Measurements from ENCODE around the gene NACC2.

The NACC2 gene

GRCh38 chr9:136002215-136002614, 92.9 kb downstream of the NACC2 start:
- no peak for DNase-seq
- TF ChIP-seq POLR2A (IDR thresholded peaks at IDR 0.05; ENCODE audit: low read length), result no peak
- TF ChIP-seq GATA1 (IDR thresholded peaks at IDR 0.05; ENCODE audit: low read depth, low read length), result no peak

GRCh38 chr9:136001231-136001630, 93.9 kb downstream of the NACC2 start:
- no peak for DNase-seq
- TF ChIP-seq GATA1 (IDR thresholded peaks at IDR 0.05; ENCODE audit: low read depth, low read length) (no peak), POLR2A (IDR thresholded peaks at IDR 0.05; ENCODE audit: low read length) (no peak)

DNA sequence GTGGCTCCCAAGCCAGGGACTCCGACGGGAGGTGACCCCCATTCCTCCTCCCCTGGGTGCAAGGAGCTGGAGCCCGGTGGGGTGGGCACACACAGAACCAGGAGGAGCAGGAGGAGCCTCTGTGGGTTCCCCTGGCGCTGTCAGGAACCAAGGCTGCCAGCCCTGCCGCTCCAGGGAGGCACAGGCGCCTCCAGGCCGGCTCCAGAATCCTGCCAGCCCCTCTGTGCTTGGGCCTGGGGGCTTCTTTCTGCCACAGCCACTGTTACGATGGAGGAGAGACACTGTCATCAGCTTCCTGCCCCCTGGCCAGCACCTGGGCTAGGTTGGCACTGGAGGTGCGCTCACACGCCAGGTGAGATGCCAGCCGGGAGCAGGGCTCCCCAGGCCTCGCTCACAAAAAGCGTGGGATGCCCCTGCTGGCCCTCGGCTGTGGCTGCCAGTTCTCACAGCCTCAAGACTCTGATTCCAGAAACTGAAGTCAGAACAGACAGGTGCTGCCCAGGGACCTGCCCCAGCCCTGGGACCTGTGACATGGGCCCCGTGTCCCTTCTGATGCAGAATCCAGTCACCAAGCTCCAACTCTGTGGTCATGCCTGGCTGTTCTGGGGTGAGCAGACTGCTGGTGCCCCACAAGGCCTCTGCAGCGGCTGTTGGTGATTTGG, 96.5 kb downstream of the NACC2 start:
- no peak for TF ChIP-seq POLR2A (IDR thresholded peaks at IDR 0.05; ENCODE audit: low read length)
- no peak for TF ChIP-seq GATA1 (IDR thresholded peaks at IDR 0.05; ENCODE audit: low read depth, low read length)
- DNase-seq, result no peak

DNA sequence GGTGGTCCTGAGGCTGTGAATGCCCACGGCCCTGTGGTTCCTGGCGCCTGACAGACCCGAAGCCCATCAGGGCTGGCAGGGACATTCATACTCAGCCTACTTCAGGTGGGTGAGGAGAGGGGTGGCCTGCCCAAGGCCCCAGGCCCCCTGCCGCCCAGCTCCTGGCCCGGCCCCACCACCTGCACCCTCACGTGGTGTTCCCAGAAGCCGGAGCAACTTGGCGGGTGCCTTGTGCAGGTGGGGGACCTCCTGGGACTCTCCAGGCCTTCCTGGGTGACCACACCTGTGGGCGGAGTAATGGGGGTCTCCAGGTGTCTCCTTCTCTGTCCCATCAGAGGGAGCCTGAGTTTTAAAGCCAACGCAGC, 97.1 kb downstream of the NACC2 start:
- DNase-seq, result no peak
- TF ChIP-seq POLR2A (IDR thresholded peaks at IDR 0.05; ENCODE audit: low read length), result no peak
- TF ChIP-seq GATA1 (IDR thresholded peaks at IDR 0.05; ENCODE audit: low read depth, low read length), result no peak

DNA sequence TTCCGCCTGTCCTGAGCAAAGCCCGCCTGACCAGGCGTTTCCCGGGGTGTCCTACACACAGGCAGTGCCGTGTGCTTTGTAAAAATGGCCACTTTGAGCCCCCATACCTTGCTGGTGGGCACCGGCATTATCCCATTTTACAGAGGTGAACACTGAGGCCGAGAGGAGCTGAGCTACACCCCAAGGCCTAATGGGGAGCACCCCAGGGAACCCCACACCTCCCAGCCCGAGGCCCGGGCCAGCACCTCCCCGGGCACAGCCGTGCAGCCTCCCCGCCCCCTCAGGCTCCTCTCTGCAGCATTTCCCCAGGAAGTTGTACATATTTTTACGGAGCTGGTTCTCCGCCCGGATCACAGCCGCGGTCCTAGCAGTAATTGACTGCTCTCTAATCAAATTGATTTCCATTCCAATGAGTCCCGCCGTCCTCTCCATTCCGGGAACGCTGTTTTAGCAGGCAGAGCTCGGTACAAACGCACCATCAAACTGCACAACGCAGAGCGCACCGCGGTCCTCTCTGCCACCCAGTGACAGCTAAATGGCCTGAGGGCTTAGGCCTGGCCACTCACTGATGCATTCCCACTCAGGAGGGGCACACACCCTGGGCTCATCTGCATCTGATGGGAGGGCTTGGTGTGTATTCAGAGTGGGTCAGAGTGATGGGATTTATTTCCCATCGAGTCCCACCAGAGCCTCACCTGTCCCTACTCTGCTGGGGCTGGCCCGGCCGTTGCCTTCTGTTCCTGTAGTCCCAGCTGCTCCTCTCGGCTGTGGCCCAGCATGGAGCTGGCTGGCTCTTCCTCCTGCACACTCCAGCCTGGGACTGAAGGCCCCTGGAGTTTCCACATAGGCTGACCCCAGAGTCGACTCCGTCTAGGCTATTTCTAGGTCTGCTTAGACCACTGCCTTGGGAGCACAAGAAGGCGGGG, 97.7 kb downstream of the NACC2 start:
- TF ChIP-seq POLR2A (IDR thresholded peaks at IDR 0.05; ENCODE audit: low read length) (no peak), GATA1 (IDR thresholded peaks at IDR 0.05; ENCODE audit: low read depth, low read length) (no peak)
- no peak for DNase-seq

DNA sequence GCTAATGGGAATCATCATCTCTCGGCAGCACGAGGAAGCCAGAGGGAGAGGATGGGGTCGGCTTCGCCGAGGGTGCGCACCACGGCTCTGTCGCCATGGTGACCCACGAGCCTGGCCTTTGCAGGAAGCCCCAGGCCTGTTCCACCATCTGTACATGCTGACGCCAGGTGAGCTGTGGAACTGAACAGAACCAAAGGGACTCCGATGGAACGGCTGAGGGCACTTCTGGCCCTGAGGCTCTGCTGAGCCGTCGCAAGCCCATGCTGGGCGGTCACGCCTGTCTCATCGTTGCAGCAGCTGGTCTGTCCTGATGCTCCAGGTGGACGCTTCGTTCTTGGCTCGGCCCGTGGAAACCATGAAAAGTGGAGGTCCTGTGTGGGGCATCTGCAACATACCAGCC, 99.3 kb downstream of the NACC2 start:
- no peak for TF ChIP-seq POLR2A (IDR thresholded peaks at IDR 0.05; ENCODE audit: low read length)
- no peak for TF ChIP-seq GATA1 (IDR thresholded peaks at IDR 0.05; ENCODE audit: low read depth, low read length)
- DNase-seq, result no peak

GRCh38 chr9:135994501-135995192, 100.4 kb downstream of the NACC2 start:
- no peak for DNase-seq
- TF ChIP-seq POLR2A (IDR thresholded peaks at IDR 0.05; ENCODE audit: low read length) (no peak), GATA1 (IDR thresholded peaks at IDR 0.05; ENCODE audit: low read depth, low read length) (no peak)

DNA sequence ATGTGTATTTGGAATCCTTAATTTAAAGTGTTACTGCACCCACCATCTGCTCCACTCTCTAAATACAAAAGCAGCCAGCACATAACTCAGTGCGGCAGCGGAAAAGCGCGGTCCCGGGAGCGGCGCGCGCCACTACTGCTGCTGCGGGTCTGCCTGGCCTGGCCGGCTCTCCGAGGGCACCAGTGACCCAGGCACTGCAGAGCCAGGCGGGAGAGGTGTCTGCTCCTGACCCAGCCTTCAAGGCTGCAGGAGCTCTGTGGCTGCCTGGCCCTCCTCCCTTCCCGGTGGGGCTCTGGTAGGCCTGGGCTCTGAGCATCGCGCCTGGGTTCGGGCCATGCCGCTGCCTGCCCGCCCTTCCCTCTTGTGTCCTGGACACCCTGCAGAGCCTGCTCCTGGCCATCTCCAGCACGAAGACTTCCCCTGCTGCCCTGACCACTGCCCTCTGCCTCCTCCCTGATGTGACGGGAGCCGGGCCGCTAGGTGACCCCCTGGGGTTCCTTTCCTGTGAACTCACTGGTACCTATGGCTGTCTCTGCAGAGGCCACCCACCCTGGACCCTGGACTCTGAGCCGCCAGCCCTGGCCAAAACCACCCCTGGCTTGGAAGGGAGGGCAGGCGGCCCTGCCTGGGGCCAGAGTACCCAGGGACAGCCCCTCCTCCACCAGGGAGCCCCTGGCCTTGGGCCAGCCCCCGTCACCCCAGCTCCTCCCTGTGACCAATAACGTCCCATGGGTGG, 101.2 kb downstream of the NACC2 start:
- TF ChIP-seq POLR2A (IDR thresholded peaks at IDR 0.05; ENCODE audit: low read length) (no peak), GATA1 (IDR thresholded peaks at IDR 0.05; ENCODE audit: low read depth, low read length) (no peak)
- DNase-seq, result no peak

DNA sequence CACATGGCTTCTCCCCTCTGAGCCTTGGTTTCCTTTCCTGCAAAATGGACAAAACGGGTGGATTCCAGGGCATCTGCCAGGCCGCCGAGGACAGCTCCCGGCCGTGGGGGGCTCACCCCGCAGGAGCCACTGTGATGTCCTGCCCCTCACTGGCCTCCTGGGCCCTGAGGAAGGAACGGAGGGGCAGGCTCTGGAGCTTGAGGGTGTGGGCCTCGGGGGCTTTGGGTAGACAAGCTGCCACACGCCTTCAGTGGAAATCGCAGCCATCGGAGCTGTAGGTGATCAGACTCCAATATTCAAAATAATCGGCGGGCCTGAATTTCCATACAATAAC, 101.7 kb downstream of the NACC2 start:
- no peak for TF ChIP-seq POLR2A (IDR thresholded peaks at IDR 0.05; ENCODE audit: low read length)
- no peak for TF ChIP-seq GATA1 (IDR thresholded peaks at IDR 0.05; ENCODE audit: low read depth, low read length)
- no peak for DNase-seq

GRCh38 chr9:135992486-135993408, 102.3 kb downstream of the NACC2 start:
- no peak for TF ChIP-seq POLR2A (IDR thresholded peaks at IDR 0.05; ENCODE audit: low read length)
- no peak for TF ChIP-seq GATA1 (IDR thresholded peaks at IDR 0.05; ENCODE audit: low read depth, low read length)
- DNase-seq, result peak; percentile 80 to 88

DNA sequence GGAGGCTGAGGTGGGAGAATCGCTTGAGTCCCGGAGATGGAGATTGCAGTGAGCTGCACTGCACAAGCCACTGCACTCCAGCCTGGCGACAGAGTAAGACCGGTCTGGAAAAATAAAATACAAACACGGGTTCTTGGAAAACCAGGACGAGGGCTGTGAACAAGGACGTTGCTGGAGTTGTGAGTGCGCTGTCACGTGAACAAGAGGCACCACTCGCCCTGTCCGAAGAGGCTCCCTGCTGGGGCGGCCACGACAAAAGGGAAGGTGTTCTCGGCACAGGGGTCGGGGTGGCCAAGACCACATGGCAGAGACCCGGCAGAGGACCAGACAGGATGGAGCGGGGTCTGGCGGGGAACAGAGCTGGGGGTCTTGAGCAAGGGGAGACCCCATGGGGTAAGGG, 103.3 kb downstream of the NACC2 start:
- TF ChIP-seq GATA1 (IDR thresholded peaks at IDR 0.05; ENCODE audit: low read depth, low read length) (no peak), POLR2A (IDR thresholded peaks at IDR 0.05; ENCODE audit: low read length) (no peak)
- DNase-seq, result no peak

- TF ChIP-seq GATA1 (IDR thresholded peaks at IDR 0.05; ENCODE audit: low read depth, low read length) (no peak), POLR2A (IDR thresholded peaks at IDR 0.05; ENCODE audit: low read length) (no peak)
- peak; percentile 78 to 82 for DNase-seq
Measured at GRCh38 chr9:135990468-135991429, 104.3 kb downstream of the NACC2 start.

Data from erythroblast (primary cell).